HepG2 (cell line): Measurements from ENCODE around the gene MYADML2. TPM values are rescaled to one million over a fixed set of nuclear protein-coding genes. Genes with fewer than 3 reads are reported as not detected.

Experiments
- ARID2 ChIP-seq: sonication (generic); formaldehyde crosslinking; IDR thresholded peaks from 2 replicates; pipeline ENCODE4 v1.8.1; 2022; ENCODE audit warnings: mild to moderate bottlenecking, missing genetic modification reagents, borderline replicate concordance
- CHD2 ChIP-seq: IDR thresholded peaks from 2 replicates; pipeline ENCODE4 v1.6.1; 2011; ENCODE audit warnings: low read depth, low read length, improper control_type of control experiment
- ETV6 ChIP-seq: sonication (generic); formaldehyde crosslinking; conservative IDR thresholded peaks from 2 replicates; pipeline ENCODE4 v1.4.0; 2020; ENCODE audit warnings: missing genetic modification reagents
- GATAD2A ChIP-seq: IDR thresholded peaks from 2 replicates; pipeline ENCODE4 v1.6.1; 2016
- GTF2F1 ChIP-seq: fragments of 150-350 bp; IDR thresholded peaks from 2 replicates; pipeline ENCODE4 v1.6.1; 2014; ENCODE audit warnings: low read length
- HES4 ChIP-seq: sonication (generic); formaldehyde crosslinking; IDR thresholded peaks from 2 replicates; pipeline ENCODE4 v1.9.0; 2021; ENCODE audit warnings: mild to moderate bottlenecking, missing genetic modification reagents, borderline replicate concordance
- MYNN ChIP-seq: sonication (generic); formaldehyde crosslinking; IDR thresholded peaks from 2 replicates; pipeline ENCODE4 v1.4.0; 2020; ENCODE audit warnings: mild to moderate bottlenecking, low read depth, missing genetic modification reagents
- SMAD3 ChIP-seq: sonication (generic); formaldehyde crosslinking; IDR thresholded peaks from 2 replicates; pipeline ENCODE4 v1.4.0; 2020; ENCODE audit warnings: missing genetic modification reagents
- U2AF1 ChIP-seq: fragments of 200-400 bp; formaldehyde crosslinking; optimal IDR thresholded peaks from 2 replicates; pipeline ENCODE3; 2017; ENCODE audit warnings: mild to moderate bottlenecking, low read depth, low read length
- ZBTB38 ChIP-seq: sonication (generic); formaldehyde crosslinking; IDR thresholded peaks from 2 replicates; pipeline ENCODE4 v1.5.1; 2020; ENCODE audit warnings: mild to moderate bottlenecking, missing genetic modification reagents
- ZNF496 ChIP-seq: sonication (generic); formaldehyde crosslinking; IDR thresholded peaks from 2 replicates; pipeline ENCODE4 v1.8.1; 2023; ENCODE audit warnings: mild to moderate bottlenecking, moderate library complexity, missing genetic modification reagents; ENCODE audit not compliant: insufficient replicate concordance
- ZNF510 ChIP-seq: sonication (generic); formaldehyde crosslinking; IDR thresholded peaks from 2 replicates; pipeline ENCODE4 v1.4.0; 2020; ENCODE audit warnings: low read depth, mild to moderate bottlenecking, missing genetic modification reagents
- ZNF598 ChIP-seq: sonication (generic); formaldehyde crosslinking; IDR thresholded peaks from 2 replicates; pipeline ENCODE4 v1.5.1; 2020; ENCODE audit warnings: mild to moderate bottlenecking, missing genetic modification reagents, borderline replicate concordance
- polyA plus RNA-seq, 8 experiments: library from polyadenylated mRNA; depleted of rRNA in 3 of 8; stranded (reverse) in 7 of 8; unstranded in 1 of 8; fragments of >200 nt; fragmentation: Illumina TruSeq in 4 of 8; extraction: Trizol in 4 of 8; gene quantifications; 2 replicates each; pipeline versions ENCODE4 v1.2.1 to v1.2.3, GENCODE V29; 2011 to 2016; ENCODE audit warnings: low read depth in 4 of 8, missing spikeins in 1 of 8, mixed read lengths in 1 of 8; ENCODE audit not compliant: insufficient read depth in 1 of 8
- total RNA-seq, 5 experiments: library from RNA; depleted of rRNA; stranded (reverse); fragments of >200 nt; fragmentation: Illumina TruSeq; extraction: Trizol; gene quantifications; 2 replicates each; pipeline ENCODE4 v1.2.3, GENCODE V29; 2016; ENCODE audit warnings: low read depth in 1 of 5
- TF ChIP-seq, protein P1 (sequence below): sonication (generic); formaldehyde crosslinking; IDR thresholded peaks from 2 replicates; pipeline ENCODE4 v1.9.0; 2022; ENCODE audit warnings: low read depth, missing genetic modification reagents
- TF ChIP-seq, protein P2 (sequence below), 2 experiments: sonication (generic) in 1 of 2; formaldehyde crosslinking in 1 of 2; IDR thresholded peaks; 2 replicates each; pipeline versions ENCODE4 v1.5.1 to v1.6.1; 2011 to 2020; ENCODE audit warnings: borderline replicate concordance in 1 of 2, low read depth in 1 of 2, low read length in 1 of 2, mild to moderate bottlenecking in 1 of 2, missing genetic modification reagents in 1 of 2, moderate library complexity in 1 of 2
- TF ChIP-seq, protein P3 (sequence below): sonication (generic); formaldehyde crosslinking; IDR thresholded peaks from 2 replicates; pipeline ENCODE4 v1.8.0; 2022; ENCODE audit warnings: mild to moderate bottlenecking, missing genetic modification reagents, moderate library complexity
- TF ChIP-seq, protein P4 (sequence below): sonication (generic); formaldehyde crosslinking; IDR thresholded peaks from 2 replicates; pipeline ENCODE4 v1.4.0; 2020; ENCODE audit warnings: missing genetic modification reagents, borderline replicate concordance
- TF ChIP-seq, protein P5 (sequence below): sonication (generic); formaldehyde crosslinking; IDR thresholded peaks from 2 replicates; pipeline ENCODE4 v1.5.1; 2020; ENCODE audit warnings: missing genetic modification reagents, mild to moderate bottlenecking, borderline replicate concordance

MYADML2 gene
- total and polyA plus RNA-seq, 2 of the 13 experiments (the other 11 are each of a cell fraction or from before 2014, with no cell fraction given), result not detected

DNA sequence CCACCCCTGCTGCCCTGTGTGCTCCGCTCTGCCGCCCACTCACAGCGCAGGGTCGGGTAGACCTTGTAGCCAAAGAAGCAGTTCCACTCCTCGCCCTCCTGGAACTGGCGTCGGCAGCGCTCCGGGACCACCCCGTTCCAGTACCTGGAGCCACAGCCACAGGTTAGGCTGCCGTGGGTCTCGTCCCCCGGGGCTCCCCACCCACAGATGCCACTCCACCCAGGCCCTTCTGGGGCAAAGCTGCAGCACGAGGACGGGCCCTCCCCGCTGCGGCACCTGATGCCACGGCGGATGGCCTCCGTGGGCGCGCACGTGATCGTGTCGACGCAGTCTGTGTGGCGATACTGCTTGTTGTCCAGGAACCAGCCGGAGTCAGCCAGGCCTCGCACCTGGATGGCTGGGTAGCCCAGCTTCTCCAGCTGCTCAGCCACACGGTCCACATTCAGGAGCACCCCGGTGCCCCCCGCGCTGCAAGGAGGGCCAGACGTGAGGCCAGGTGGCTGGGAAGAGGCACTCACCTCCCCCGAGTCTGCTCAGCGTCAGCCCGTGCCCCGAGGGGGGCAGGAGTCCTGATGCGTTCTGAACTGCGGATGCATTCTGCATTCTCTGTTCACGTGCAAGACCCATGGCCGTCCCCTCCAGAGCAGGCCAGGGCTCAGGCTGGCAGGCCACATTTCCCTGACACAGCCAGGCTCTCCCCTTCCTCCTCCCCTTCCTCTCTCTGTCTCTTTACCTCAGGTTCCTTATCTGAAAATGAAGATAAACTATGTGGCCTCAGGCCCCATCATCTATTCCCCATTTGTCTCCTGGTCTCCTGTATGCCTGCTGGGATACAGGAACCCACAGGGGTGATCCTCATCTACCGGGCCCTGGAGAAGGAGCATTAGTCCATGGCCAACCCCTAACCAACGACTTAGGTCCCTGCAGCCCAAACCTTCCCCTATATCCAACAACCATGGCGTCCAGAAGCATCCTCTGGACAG, 9.9 kb upstream of the MYADML2 start (continued):
- TF ChIP-seq ZBTB38 (CRISPR knock-in tag) (no peak; the same call in none of the 2 replicates), GTF2F1 (no peak), SMAD3 (CRISPR knock-in tag) (no peak), MYNN (CRISPR knock-in tag) (no peak), GATAD2A (CRISPR knock-in tag) (no peak), CHD2 (no peak), ETV6 (CRISPR knock-in tag) (no peak), ZNF598 (CRISPR knock-in tag) (no peak), ZNF510 (CRISPR knock-in tag) (no peak), ZNF496 (CRISPR knock-in tag) (no peak), U2AF1 (no peak), HES4 (CRISPR knock-in tag) (no peak), ARID2 (no peak)
- TF ChIP-seq, protein P1, sequence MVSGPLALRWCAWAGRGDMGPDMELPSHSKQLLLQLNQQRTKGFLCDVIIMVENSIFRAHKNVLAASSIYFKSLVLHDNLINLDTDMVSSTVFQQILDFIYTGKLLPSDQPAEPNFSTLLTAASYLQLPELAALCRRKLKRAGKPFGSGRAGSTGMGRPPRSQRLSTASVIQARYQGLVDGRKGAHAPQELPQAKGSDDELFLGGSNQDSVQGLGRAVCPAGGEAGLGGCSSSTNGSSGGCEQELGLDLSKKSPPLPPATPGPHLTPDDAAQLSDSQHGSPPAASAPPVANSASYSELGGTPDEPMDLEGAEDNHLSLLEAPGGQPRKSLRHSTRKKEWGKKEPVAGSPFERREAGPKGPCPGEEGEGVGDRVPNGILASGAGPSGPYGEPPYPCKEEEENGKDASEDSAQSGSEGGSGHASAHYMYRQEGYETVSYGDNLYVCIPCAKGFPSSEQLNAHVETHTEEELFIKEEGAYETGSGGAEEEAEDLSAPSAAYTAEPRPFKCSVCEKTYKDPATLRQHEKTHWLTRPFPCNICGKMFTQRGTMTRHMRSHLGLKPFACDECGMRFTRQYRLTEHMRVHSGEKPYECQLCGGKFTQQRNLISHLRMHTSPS (CRISPR knock-in tag), result no peak
- TF ChIP-seq, protein P2, sequence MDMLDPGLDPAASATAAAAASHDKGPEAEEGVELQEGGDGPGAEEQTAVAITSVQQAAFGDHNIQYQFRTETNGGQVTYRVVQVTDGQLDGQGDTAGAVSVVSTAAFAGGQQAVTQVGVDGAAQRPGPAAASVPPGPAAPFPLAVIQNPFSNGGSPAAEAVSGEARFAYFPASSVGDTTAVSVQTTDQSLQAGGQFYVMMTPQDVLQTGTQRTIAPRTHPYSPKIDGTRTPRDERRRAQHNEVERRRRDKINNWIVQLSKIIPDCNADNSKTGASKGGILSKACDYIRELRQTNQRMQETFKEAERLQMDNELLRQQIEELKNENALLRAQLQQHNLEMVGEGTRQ (IDR thresholded peaks at IDR 0.05; ENCODE audit: low read depth, low read length), result no peak
- TF ChIP-seq, protein P2 (CRISPR knock-in tag; IDR thresholded peaks at IDR 0.05; ENCODE audit: borderline replicate concordance), result no peak
- TF ChIP-seq, protein P3, sequence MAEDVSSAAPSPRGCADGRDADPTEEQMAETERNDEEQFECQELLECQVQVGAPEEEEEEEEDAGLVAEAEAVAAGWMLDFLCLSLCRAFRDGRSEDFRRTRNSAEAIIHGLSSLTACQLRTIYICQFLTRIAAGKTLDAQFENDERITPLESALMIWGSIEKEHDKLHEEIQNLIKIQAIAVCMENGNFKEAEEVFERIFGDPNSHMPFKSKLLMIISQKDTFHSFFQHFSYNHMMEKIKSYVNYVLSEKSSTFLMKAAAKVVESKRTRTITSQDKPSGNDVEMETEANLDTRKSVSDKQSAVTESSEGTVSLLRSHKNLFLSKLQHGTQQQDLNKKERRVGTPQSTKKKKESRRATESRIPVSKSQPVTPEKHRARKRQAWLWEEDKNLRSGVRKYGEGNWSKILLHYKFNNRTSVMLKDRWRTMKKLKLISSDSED (CRISPR knock-in tag), result no peak
- TF ChIP-seq, protein P4, sequence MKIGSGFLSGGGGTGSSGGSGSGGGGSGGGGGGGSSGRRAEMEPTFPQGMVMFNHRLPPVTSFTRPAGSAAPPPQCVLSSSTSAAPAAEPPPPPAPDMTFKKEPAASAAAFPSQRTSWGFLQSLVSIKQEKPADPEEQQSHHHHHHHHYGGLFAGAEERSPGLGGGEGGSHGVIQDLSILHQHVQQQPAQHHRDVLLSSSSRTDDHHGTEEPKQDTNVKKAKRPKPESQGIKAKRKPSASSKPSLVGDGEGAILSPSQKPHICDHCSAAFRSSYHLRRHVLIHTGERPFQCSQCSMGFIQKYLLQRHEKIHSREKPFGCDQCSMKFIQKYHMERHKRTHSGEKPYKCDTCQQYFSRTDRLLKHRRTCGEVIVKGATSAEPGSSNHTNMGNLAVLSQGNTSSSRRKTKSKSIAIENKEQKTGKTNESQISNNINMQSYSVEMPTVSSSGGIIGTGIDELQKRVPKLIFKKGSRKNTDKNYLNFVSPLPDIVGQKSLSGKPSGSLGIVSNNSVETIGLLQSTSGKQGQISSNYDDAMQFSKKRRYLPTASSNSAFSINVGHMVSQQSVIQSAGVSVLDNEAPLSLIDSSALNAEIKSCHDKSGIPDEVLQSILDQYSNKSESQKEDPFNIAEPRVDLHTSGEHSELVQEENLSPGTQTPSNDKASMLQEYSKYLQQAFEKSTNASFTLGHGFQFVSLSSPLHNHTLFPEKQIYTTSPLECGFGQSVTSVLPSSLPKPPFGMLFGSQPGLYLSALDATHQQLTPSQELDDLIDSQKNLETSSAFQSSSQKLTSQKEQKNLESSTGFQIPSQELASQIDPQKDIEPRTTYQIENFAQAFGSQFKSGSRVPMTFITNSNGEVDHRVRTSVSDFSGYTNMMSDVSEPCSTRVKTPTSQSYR (CRISPR knock-in tag), result peak; percentile 24; the same call in 1 of the 2 replicates
- TF ChIP-seq, protein P5, sequence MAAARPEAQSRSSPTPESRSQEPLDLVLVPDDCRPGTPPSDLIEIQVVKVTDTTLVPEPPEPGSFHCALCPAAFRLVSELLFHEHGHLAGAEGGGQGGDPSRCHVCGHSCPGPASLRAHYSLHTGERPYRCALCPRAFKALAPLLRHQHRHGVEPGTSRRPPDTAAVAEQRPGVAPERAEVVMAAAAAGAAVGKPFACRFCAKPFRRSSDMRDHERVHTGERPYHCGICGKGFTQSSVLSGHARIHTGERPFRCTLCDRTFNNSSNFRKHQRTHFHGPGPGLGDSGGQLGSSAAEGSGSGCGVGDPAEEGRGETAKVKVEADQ, result no peak
